KMS-11 (cell line): ENCODE results near the gene IQSEC1.

Source experiments
- H2AFZ ChIP-seq: fragments of 200-600 bp; sonication (generic); 2 replicates; pipeline ENCODE4 v1.6.1; 2016; ENCODE audit warnings: antibody characterized with exemption, mixed run types, low read depth
- H3K27ac ChIP-seq: fragments of 200-600 bp; sonication (generic); 2 replicates; pipeline ENCODE4 v1.6.1; 2016; ENCODE audit warnings: mild to moderate bottlenecking, mixed run types
- H3K27me3 ChIP-seq: fragments of 200-600 bp; sonication (generic); 2 replicates; pipeline ENCODE4 v1.6.1; 2017; ENCODE audit warnings: mild to moderate bottlenecking, low read depth, mixed run types, moderate library complexity; ENCODE audit not compliant: insufficient read depth
- H3K36me3 ChIP-seq: fragments of 200-600 bp; sonication (generic); 2 replicates; pipeline ENCODE4 v1.6.1; 2017; ENCODE audit warnings: mild to moderate bottlenecking, mixed run types; ENCODE audit not compliant: insufficient read depth
- H3K4me1 ChIP-seq: fragments of 200-600 bp; sonication (generic); 2 replicates; pipeline ENCODE4 v1.6.1; 2016; ENCODE audit warnings: mild to moderate bottlenecking, low read depth, mixed run types; ENCODE audit not compliant: poor library complexity, severe bottlenecking
- H3K4me2 ChIP-seq: fragments of 200-600 bp; sonication (generic); 2 replicates; pipeline ENCODE4 v1.7.0; 2016; ENCODE audit warnings: mild to moderate bottlenecking, mixed run types
- H3K4me3 ChIP-seq: fragments of 200-600 bp; sonication (generic); IDR thresholded peaks from 2 replicates; pipeline ENCODE4 v1.6.1; 2017; ENCODE audit warnings: low read depth, low read length, mixed read lengths; ENCODE audit not compliant: insufficient read depth
- H3K79me2 ChIP-seq: fragments of 200-600 bp; sonication (generic); 2 replicates; pipeline ENCODE4 v1.6.1; 2016; ENCODE audit warnings: low read depth, mixed run types; ENCODE audit not compliant: insufficient read depth
- H3K9ac ChIP-seq: fragments of 200-600 bp; sonication (generic); 2 replicates; pipeline ENCODE4 v1.6.1; 2016; ENCODE audit warnings: mild to moderate bottlenecking, mixed run types
- H4K20me1 ChIP-seq: fragments of 200-600 bp; sonication (generic); 2 replicates; pipeline ENCODE4 v1.6.1; 2016; ENCODE audit warnings: mild to moderate bottlenecking, mixed run types; ENCODE audit not compliant: insufficient read depth
- CTCF ChIP-seq: fragments of 200-600 bp; sonication (generic); conservative IDR thresholded peaks from 2 replicates; pipeline ENCODE4 v1.6.1; 2017; ENCODE audit warnings: low read depth, mild to moderate bottlenecking, antibody characterized with exemption, low read length, moderate library complexity, mixed read lengths

Gene IQSEC1

GRCh38 chr3:12981306-12982275 lies 91.6 kb downstream of the IQSEC1 start:
- Histone ChIP-seq H3K4me2 (peak overlapping the region; percentile 15; the same call in 1 of the 2 replicates), H3K9ac (no peak overlapping the region)

GRCh38 chr3:12980596-12981290 lies 92.5 kb downstream of the IQSEC1 start:
- Histone ChIP-seq H3K27ac (no peak overlapping the region), H3K9ac (no peak overlapping the region), H4K20me1 (no peaks in the 10 kb centered on the region), H3K4me2 (no peak overlapping the region), H3K27me3 (no peaks in the 10 kb centered on the region), H3K4me1 (peaks cover 29% of the 10 kb centered on the region), H3K36me3 (no peaks in the 10 kb centered on the region), H3K4me3 (no peak overlapping the region), H2AFZ (no peak overlapping the region), H3K79me2 (no peaks in the 10 kb centered on the region)
- TF ChIP-seq CTCF, result no peak

More at GRCh38 chr3:12981306-12982275, 91.6 kb downstream of the IQSEC1 start:
- Histone ChIP-seq H3K4me1 (peaks cover 29% of the 10 kb centered on the region), H3K27ac (peak overlapping the region; percentile 20; the same call in 1 of the 2 replicates), H4K20me1 (no peaks in the 10 kb centered on the region), H3K4me3 (no peak overlapping the region), H3K36me3 (no peaks in the 10 kb centered on the region), H3K27me3 (no peaks in the 10 kb centered on the region), H3K79me2 (no peaks in the 10 kb centered on the region), H2AFZ (no peak overlapping the region)
- no peak for TF ChIP-seq CTCF

GRCh38 chr3:12979947-12980487 lies 93.2 kb downstream of the IQSEC1 start:
- no peak overlapping the region for H3K4me3 ChIP-seq
- no peak overlapping the region for H3K9ac ChIP-seq
- H4K20me1 ChIP-seq, result no peaks in the 10 kb centered on the region
- no peaks in the 10 kb centered on the region for H3K27me3 ChIP-seq
- H3K4me2 ChIP-seq, result no peak overlapping the region
- peaks cover 29% of the 10 kb centered on the region for H3K4me1 ChIP-seq
- TF ChIP-seq CTCF, result no peak
- no peaks in the 10 kb centered on the region for H3K79me2 ChIP-seq
- H2AFZ ChIP-seq, result no peak overlapping the region
- no peak overlapping the region for H3K27ac ChIP-seq
- H3K36me3 ChIP-seq, result no peaks in the 10 kb centered on the region

GRCh38 chr3:12979151-12979946 lies 93.9 kb downstream of the IQSEC1 start:
- Histone ChIP-seq H3K9ac (no peak overlapping the region), H3K4me2 (no peak overlapping the region), H3K27ac (no peak overlapping the region), H3K4me3 (no peak overlapping the region), H3K79me2 (no peaks in the 10 kb centered on the region), H3K27me3 (no peaks in the 10 kb centered on the region), H3K36me3 (no peaks in the 10 kb centered on the region), H2AFZ (no peak overlapping the region), H4K20me1 (no peaks in the 10 kb centered on the region), H3K4me1 (peaks cover 28% of the 10 kb centered on the region)
- no peak for TF ChIP-seq CTCF
